HG02642 (cell line): ENCODE data around the gene F9.
"Not testable (repeated sequence)": the region's sequence is repeated elsewhere in the genome, so short reads cannot be mapped to it uniquely, and the experiment has no call there.

Experiments
- ATAC-seq: cut with Tn5 transposase; IDR thresholded peaks from one replicate; pipeline ENCODE4 v1.9.1; 2021; ENCODE audit warnings: mild to moderate bottlenecking; ENCODE audit not compliant: unreplicated experiment, poor library complexity

F9 gene

DNA sequence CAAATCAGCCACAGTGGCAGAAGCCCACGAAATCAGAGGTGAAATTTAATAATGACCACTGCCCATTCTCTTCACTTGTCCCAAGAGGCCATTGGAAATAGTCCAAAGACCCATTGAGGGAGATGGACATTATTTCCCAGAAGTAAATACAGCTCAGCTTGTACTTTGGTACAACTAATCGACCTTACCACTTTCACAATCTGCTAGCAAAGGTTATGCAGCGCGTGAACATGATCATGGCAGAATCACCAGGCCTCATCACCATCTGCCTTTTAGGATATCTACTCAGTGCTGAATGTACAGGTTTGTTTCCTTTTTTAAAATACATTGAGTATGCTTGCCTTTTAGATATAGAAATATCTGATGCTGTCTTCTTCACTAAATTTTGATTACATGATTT, at the start of gene F9:
Gene F9 (plus strand): TSS at position 190 of the 400 bp plus-strand sequence. CDS start 26 bp downstream, at position 216.
- ATAC-seq = no peak

DNA sequence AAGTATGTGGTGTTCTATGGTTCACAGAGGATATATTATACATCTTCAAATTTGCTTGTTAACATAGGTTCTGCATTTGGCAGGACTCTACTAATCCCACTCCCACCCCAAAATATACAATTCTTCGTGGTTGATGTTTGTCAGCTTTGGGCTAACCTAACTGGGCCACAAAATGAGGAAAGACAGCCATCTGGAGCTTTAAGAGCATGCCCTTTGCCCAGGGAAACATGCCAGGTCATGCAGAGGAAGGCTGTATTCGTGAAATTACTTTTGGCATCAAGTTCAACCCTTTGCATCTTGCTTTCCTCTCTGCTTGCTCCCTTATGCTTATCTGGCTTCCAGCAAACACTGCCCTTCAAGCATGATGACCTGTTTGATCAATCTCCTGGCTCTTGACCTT, 46.8 kb upstream of the F9 start:
- ATAC-seq = no peak

DNA sequence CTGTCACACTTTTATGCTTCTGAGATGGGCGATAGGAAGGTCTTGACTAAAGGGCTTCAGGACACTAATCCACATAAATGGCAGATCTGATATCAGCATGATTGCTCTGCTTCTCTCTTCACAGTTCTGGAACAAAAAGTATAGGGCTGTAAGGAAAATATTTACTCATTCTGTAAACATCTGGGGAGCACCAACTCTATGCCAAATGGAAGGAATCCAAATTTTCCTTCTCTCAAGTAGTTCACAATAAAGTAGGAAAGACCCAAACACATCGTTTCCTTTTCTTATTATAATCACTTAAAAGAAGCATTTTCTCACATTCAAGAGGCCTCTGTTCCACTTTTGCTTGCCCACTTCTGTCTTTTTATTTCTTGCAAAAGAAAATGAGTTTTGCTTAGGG, 45.9 kb upstream of the F9 start:
- no peak for ATAC-seq

DNA sequence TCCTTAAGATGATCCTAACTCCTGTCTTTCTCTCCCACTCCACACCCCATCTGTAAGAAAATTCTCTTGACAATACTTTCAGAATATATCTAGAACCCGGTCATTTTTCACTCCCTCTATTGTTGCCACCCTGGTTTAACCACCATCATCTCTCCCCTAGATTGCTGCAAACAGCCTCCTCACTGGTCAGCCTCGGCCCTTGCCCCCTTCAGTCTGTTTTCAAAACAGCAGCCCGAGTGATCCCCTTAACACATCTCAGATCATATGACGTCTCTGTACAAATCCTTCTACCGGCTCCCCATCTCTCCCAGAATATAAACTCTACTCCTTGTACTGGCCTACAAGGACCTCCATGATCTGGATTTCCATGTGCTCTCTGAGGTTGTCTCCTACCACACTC, 35.2 kb upstream of the F9 start:
- ATAC-seq = no peak

DNA sequence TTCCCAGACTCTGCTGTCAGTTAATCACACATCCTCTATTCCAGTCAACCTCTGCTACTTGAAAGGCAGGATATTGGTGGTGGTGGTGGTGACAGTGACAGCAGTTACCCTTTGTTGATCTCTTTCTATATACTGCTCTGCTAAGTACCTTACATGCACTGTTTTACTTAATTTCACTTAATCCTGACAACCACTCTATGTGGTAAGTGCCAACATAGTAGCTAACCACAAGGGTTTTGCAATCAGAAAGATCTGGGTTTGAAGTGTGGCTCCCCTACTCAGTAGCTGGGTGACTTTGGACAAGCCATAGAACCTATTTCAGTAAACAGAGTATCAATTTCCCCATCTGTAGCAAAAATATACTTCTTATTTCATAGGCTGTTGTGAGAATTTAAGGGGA, 24.2 kb upstream of the F9 start:
- ATAC-seq = no peak

DNA sequence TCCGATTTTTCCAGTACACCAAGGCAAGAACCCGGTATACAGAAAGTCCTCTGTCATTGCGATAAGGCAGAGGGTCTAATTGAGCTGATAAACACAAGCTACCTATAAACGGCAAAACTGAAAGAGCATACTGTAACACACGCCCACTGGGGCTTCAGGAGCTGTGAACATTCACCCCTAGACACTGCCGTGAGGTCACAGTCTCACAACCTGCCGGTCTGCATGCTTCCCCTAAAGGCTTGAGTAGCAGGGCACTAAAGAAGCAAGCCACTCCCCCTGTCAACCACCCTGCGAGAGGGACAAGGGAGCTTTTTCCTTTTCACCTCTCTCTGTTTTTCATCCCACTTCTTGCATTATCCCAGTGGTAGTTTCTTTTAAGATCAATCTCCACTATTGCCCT, 22.4 kb upstream of the F9 start:
- no peak for ATAC-seq

DNA sequence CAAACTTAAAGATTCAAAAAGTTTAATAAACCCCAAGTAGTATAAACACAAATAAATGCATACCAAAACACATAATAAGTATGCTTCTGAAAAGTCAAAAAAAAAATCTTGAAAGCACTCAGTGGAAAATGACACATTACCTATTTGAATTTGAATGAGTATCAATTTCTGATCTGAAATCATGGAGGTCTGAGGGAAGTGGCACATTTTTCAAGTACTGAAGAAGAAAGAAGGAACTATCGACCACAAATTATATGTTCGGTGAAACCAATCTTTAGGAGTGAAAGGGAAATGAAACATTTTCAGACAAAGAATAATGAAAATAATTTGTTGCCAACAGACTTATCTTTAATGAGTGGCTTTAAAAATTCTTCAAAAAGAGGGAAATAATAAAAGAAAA, 12.1 kb upstream of the F9 start:
- ATAC-seq = no peak

DNA sequence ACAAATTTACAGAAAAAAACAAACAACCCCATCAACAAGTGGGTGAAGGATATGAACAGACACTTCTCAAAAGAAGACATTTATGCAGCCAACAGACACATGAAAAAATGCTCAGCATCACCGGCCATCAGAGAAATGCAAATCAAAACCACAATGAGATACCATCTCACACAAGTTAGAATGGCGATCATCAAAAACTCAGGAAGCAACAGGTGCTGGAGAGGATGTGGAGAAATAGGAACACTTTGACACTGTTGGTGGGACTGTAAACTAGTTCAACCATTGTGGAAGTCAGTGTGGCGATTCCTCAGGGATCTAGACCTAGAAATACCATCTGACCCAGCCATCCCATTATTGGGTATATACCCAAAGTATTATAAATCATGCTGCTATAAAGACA, 1.7 kb upstream of the F9 start:
- ATAC-seq = not testable (repeated sequence)

DNA sequence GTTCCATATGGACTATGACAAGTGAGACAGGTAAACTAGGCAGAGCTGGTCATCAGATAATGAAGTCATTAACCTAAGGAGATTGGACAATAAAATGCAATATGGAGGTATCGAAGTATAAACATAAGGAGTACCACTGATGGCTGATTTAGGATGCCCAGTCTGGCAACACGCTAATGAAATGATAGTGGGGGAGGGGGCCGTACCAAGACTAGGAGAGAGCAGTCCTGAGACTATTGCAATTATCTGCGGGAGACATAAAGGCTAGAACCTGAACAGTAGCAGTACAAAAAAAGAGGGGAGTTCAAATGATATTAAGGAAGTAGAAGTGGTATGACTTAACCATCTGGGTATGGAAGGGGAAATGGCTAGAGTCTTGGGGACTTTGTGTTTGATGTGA, 2.3 kb downstream of the F9 start:
- no peak for ATAC-seq

DNA sequence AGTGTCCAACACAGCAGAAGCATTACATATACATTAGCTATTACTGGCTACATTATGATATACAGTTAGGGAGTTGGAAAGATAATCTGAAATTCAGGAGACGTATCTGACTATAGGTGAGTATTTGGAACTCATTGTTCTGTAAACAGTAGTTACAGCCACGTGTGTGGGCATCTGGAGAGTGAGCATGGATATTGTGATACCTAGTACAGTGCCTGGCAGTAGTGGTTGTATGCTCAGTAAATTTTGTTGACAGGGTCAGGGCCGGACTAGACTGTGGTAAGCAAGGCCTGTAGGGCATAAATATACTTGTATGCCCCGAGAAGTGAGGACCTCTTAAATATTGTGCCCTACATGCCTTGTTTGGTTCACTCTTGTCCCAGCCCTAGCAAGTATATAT, 2.9 kb downstream of the F9 start:
- no peak for ATAC-seq

DNA sequence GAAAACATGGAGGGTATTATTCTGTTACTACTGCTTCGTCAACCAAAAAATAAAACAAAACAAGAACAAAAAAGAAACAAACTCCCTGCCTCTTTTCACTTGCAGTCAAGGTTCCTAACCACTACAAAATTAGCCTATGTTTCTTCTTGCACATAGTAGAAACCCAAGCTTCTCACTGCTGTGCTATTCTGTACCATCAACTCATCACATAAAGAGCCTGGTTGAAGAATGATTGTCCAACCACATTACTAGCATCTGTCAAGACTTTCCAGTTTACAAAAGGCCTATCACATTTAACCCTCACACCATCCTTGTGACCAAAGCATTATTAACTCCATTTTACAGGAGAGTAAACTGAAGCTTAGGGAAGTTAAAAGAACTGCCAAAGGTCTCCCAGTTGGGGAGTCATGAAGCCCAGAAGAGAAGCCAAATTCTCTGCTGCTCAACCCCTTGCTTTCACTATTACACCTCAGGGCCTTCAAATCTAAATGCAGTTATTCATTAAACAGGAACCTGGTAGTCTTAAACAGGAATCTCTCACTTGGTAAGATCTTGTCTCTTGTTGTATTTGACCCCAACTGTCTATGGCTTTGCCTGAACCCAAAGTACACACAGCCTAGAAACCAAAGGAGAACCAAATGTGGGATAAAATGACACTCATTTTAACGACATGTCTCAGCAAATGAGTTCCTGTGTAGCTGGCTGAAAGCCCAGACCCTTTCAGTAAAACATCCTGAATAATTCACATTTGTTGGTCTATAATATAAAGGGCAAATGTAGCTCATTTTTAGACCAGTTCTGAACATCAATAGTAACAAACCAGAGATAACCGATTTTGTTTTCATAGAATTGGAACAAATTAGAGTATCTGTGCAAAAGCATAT, 8.6 kb downstream of the F9 start:
- no peak for ATAC-seq

DNA sequence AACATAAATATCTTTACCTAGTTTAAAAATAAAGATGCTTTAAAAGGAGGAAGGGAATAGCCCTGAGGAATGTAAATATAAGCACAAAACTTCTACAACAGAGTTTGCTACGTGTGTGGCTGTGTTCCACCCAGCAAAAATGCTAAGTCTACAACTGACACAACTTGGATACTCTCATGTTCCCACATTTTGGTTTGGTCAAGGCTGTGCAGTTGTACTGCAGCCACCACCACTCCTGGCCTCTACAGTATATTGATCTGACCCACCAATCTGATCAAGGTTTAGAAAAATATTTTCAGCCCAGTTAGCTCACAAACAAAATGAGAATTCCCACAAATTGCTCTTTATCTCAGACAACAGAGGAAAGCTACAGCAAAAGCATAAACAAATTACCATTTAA, 12.1 kb downstream of the F9 start:
- ATAC-seq = no peak

DNA sequence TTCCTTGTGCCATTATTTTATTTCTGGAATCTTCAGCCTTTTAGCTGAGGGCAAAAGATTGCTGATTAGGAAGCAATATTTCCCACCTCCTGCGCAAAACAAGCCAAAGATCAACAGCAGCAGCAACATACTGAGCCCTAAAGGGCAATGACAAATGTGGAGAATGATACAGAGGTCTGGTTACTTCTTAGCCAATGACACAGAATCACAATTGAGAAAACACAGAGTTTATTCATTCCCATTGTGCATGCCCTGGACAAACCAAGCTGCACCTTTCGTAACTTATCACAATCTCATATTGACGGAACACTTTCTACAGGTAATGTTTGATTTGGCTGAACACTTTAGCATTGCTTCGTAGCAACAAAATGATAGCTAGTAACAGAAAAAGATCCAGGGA, 13.4 kb downstream of the F9 start:
- no peak for ATAC-seq

DNA sequence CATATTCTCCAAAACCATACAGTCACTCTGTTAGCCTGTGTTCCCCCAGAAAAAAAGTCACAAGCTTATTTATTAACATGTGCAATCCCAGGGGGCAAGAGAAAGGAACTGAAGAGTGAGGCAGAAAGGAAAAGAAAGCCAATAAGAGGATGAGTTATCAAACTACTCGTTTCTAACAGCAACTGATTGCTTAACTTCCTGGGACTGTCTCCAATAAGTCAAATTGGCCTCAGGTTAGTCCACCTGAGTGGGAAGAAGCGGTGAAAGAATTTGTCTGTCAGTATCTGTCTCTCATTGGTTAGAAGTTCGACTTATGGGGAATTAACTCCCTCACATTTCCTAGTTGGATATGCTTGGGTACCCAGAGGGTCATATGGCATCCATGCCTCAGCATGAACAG, 14.1 kb downstream of the F9 start:
- no peak for ATAC-seq

DNA sequence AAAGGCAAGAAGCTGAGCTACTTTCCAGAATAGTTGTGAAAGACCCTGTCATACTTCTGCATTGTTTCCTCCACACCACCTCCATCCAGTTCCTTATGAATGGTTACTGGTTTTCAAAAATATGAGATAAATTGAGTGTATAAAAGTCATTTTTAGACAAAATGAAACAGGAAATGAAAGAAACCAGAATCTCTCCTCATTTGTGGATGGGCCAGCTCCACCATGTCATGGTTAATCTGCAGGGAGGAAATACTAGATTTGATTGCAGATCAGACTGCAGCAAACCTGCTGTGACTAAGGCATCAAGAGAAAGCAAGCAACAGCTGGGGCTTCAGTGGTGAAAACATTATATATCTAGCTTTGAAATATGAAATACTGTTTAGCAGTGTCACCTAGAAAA, 23.8 kb downstream of the F9 start:
- peak; percentile 32 for ATAC-seq

DNA sequence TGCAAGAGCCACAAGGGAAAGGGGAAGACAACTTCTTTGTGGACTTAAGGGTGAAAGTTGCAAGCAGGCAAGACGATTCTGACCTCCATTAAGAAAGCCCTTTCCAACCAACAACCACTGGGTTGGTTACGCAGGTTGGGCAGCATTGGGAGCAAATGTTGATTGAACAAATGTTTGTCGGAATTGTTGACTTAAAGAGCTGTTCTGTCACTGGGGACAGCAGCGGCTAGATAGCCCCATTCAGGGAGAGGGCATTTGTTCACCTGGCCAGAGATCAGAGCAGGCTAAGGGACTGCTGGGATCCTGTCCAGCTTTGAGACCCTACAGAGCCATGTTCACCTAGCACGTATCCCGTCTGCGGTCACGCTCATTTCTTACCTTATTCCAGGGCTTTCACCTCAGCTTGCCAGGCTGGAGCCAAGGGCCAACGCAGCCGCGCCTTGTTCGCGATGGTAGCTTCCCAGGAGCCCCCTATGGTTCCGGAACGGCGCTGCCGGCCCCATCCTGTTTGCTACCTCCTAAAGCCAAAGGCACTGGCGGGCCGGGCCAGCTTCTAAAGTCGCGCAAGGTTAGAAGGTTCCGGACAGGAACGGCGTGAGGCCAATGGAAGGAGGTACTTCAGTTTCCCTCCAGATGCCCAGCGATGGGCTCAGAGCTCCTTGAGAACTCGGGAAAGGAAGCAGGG, 24.6 kb downstream of the F9 start:
- no peak for ATAC-seq

DNA sequence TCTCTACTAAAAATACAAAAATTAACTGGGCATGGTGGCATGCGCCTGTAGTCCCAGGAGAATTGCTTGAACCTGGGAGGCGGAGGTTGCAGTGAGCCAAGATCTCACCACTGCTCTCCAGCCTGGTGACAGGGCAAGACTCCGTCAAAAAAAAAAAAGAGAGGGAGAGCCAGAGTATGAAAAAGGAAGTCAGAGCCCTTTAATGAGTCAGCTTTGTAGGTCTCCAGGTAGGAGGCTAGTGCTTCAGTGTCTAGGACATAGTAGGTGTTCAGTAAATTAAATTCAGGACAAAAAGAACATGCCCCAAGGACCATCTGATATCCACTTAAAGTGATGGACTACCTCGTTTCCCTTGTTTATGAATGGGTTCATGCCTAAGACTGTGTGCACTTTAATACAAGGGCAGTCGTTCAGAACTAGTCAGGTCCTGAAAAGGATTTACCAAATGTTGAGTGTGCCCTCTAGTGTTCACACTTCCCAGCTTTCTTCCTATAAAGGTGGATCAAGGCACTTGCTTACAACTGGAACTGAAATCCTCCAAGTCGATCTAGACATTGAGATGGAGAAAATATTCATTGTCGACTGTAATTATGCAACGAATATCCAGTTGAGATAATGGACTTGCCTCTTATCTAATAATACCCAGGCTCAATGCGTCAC, 29.0 kb downstream of the F9 start:
- peak; percentile 81 for ATAC-seq

DNA sequence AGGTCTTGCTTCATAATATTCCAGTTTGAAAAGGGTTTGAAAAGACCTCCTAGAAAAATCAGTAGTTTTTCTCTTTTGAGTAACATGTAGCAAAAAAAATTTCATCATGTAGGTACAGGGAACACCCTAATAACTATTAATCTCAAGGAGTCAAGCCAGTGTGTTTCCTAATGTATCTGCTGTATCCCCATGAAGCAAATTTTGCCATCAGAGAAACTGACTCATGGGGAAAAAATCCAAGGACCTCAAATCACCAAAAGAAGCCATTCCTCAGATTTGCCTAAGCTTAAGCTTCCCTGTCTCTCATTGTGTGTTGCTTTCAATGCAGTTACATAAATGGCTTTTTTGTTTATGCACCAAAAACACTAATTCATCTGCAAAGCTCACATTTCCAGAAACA, 29.7 kb downstream of the F9 start:
- no peak for ATAC-seq

DNA sequence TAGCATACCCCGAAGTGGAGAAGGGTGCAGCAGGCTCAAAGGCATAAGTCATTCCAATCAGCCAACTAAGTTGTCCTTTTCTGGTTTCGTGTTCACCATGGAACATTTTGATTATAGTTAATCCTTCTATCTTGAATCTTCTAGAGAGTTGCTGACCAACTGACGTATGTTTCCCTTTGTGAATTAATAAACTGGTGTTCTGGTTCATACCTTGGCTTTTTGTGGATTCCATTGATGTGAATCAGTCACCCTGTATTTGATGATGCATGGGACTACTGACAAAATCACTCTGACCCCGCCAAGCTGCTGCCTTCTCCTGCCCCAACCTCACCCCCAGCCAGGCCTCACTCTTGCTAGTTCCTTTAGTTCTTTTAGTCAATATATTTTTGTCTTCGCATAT, 32.7 kb downstream of the F9 start:
- no peak for ATAC-seq

DNA sequence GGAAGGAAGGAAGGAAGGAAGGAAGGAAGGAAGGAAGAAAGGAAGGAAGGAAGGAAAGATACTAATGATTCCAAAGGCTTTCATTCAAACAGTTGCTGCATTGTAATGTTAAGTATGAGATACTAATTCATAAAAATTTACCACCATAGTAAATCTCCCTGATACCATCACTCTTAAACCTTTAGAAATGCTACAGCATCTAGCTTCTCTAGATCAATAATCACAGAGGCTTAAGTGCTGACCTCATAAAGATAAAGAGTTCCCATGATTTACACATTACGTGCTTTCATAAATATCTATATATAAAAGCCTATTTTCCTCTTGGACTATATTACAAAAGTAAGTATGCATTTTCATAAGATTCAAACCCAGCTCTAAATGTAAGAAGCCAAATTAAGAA, 36.4 kb downstream of the F9 start:
- no peak for ATAC-seq

DNA sequence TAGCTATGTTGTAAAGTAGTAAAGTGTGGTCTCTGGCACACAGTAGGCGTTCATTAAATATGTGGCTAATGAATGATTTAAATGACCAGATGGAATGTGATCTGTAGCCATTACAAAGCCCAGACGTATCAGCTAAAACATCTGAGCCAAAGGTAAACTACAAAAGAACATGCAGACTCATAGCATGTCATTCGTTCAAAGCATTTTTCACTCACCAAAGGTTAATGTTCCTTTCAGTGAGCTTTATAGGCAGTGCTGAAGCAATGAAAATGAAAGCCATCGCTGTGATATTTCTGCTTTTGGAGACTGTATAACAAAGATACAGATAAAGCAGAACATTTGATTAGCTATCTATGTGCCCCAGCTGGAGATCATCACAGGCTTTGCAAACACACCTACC, 50.5 kb downstream of the F9 start:
- no peak for ATAC-seq
